Measurements from ENCODE around the gene STRN4. TPM values are rescaled to one million over a fixed set of nuclear protein-coding genes. Genes with fewer than 3 reads are reported as not detected.

The STRN4 gene
- total RNA-seq, 1 experiment from 2014 or later: 107 TPM

DNA sequence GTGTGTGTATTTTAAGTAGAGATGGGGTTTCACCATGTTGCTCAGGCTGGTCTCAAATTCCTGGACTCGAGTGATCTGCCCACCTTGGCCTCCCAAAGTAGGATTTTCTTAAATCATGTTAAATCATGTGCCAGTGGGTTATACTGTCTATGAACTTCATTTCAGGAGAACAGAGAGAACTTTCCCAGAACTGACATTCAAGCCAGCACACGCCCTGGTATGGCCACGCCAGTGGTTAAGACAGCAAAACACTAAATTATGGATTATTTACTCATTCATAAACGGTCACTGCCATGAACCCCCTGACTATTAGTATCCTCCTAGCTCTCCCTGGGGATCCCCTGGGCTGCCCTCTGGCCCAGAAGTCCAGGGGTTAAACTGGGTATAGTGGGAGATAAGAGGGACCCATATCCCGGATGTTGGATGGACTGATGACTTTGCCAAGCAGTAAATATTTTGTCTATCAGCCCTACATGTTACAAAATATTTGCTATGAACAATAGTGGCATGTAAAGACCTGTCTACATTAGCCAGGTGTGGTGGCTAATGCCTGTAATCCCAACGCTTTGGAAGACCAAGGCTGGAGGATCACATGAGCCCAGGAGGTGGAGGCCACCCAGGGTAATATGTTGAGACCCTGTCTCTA, 16.1 kb upstream of the STRN4 start:
- Histone ChIP-seq H2AFZ (ENCODE audit: low read depth, low read length, poor library complexity, severe bottlenecking) (no peak overlapping the region), H3K4me3 (replicated peaks in 1 of 2; ENCODE audit: low read depth in 1 of 2, low read length in 2 of 2) (no peak overlapping the region), H3K4me2 (ENCODE audit: low read length) (no peak overlapping the region), H3K27ac (ENCODE audit: low read depth, low read length) (no peak overlapping the region), H3K36me3 (ENCODE audit: control insufficient read depth in 1 of 2, insufficient read depth in 2 of 2, low read length in 2 of 2) (no peaks in the 10 kb centered on the region), H3K9ac (ENCODE audit: low read length) (no peak overlapping the region), H3K27me3 (ENCODE audit: insufficient read depth, low read length) (no peaks in the 10 kb centered on the region), H3K9me3 (ENCODE audit: control insufficient read depth in 1 of 2, insufficient read depth in 1 of 2, low read depth in 1 of 2, low read length in 2 of 2) (no peaks in the 10 kb centered on the region), H3K9me2 (ENCODE audit: insufficient read depth) (no peaks in the 10 kb centered on the region), H3K4me1 (ENCODE audit: control insufficient read depth in 1 of 2, insufficient read depth in 2 of 2, low read length in 2 of 2) (peaks cover 18 to 32% of the 10 kb centered on the region in 2 experiments), H4K20me1 (ENCODE audit: insufficient read depth) (no peaks in the 10 kb centered on the region), H3K79me2 (ENCODE audit: insufficient read depth, low read length) (no peaks in the 10 kb centered on the region)
- intact Hi-C loops (cut with micrococcal nuclease): no loop called here
- BruUV-seq (replicated peaks): no TSS peak
- ChIA-PET CTCF (no interaction called here), POLR2A (no interaction called here), RAD21 (ENCODE audit: low non-redundant PET in 1 of 2, low total read pairs in 2 of 2, uncharacterized antibody in 2 of 2, unreplicated experiment in 2 of 2) (no interaction called here)
- TF ChIP-seq SIN3A (IDR thresholded peaks at IDR 0.05; ENCODE audit: low read depth) (no peak), POLR2AphosphoS5 (IDR thresholded peaks at IDR 0.05; ENCODE audit: low read depth, low read length) (no peak), CBX3 (IDR thresholded peaks at IDR 0.05; ENCODE audit: low read depth) (no peak), ZNF274 (IDR thresholded peaks at IDR 0.05; ENCODE audit: low read depth, low read length) (no peak), SP1 (IDR thresholded peaks at IDR 0.05; ENCODE audit: low read depth) (no peak), RAD21 (IDR thresholded peaks at IDR 0.05; ENCODE audit: low read depth) (no peak), ELF1 (IDR thresholded peaks at IDR 0.05; ENCODE audit: borderline replicate concordance, low read depth) (no peak), SRF (IDR thresholded peaks at IDR 0.05; ENCODE audit: low read depth) (no peak)
- TF ChIP-seq, protein P1, sequence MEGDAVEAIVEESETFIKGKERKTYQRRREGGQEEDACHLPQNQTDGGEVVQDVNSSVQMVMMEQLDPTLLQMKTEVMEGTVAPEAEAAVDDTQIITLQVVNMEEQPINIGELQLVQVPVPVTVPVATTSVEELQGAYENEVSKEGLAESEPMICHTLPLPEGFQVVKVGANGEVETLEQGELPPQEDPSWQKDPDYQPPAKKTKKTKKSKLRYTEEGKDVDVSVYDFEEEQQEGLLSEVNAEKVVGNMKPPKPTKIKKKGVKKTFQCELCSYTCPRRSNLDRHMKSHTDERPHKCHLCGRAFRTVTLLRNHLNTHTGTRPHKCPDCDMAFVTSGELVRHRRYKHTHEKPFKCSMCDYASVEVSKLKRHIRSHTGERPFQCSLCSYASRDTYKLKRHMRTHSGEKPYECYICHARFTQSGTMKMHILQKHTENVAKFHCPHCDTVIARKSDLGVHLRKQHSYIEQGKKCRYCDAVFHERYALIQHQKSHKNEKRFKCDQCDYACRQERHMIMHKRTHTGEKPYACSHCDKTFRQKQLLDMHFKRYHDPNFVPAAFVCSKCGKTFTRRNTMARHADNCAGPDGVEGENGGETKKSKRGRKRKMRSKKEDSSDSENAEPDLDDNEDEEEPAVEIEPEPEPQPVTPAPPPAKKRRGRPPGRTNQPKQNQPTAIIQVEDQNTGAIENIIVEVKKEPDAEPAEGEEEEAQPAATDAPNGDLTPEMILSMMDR (IDR thresholded peaks at IDR 0.05 in 2 of 3, conservative IDR thresholded peaks at IDR 0.05 in 1 of 3; ENCODE audit: borderline replicate concordance in 1 of 3, insufficient read depth in 1 of 3, low read depth in 2 of 3, low read length in 2 of 3): no peak
- TF ChIP-seq, protein P2, sequence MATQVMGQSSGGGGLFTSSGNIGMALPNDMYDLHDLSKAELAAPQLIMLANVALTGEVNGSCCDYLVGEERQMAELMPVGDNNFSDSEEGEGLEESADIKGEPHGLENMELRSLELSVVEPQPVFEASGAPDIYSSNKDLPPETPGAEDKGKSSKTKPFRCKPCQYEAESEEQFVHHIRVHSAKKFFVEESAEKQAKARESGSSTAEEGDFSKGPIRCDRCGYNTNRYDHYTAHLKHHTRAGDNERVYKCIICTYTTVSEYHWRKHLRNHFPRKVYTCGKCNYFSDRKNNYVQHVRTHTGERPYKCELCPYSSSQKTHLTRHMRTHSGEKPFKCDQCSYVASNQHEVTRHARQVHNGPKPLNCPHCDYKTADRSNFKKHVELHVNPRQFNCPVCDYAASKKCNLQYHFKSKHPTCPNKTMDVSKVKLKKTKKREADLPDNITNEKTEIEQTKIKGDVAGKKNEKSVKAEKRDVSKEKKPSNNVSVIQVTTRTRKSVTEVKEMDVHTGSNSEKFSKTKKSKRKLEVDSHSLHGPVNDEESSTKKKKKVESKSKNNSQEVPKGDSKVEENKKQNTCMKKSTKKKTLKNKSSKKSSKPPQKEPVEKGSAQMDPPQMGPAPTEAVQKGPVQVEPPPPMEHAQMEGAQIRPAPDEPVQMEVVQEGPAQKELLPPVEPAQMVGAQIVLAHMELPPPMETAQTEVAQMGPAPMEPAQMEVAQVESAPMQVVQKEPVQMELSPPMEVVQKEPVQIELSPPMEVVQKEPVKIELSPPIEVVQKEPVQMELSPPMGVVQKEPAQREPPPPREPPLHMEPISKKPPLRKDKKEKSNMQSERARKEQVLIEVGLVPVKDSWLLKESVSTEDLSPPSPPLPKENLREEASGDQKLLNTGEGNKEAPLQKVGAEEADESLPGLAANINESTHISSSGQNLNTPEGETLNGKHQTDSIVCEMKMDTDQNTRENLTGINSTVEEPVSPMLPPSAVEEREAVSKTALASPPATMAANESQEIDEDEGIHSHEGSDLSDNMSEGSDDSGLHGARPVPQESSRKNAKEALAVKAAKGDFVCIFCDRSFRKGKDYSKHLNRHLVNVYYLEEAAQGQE (IDR thresholded peaks at IDR 0.05; ENCODE audit: low read depth): no peak
- ATAC-seq (no peak), DNase-seq (ENCODE audit: low read depth, low spot score) (no peak)
